Measurements from ENCODE around the gene ENPP7. TPM values are rescaled to one million over a fixed set of nuclear protein-coding genes. Genes with fewer than 3 reads are reported as not detected.

The ENPP7 gene
- total RNA-seq, 1 donor from 2014 or later: not detected

GRCh38 chr17:79786930-79787643, 56.3 kb downstream of the ENPP7 start:
- Mint-ChIP-seq H3K36me3 (ENCODE audit: low read depth, unreplicated experiment) (peaks cover 20% of the 10 kb centered on the region), H3K27me3 (ENCODE audit: unreplicated experiment) (peaks cover 9% of the 10 kb centered on the region), H3K4me1 (ENCODE audit: unreplicated experiment) (peaks cover 9% of the 10 kb centered on the region), H3K9me3 (ENCODE audit: unreplicated experiment) (no peaks in the 10 kb centered on the region), H3K27ac (ENCODE audit: unreplicated experiment) (no peak overlapping the region), H3K4me3 (ENCODE audit: unreplicated experiment) (peak overlapping the region; percentile 42)
- TF ChIP-seq CTCF (IDR thresholded peaks at IDR 0.05; ENCODE audit: unreplicated experiment): no peak
- DNase-seq (ENCODE audit: low spot score): no peak

DNA sequence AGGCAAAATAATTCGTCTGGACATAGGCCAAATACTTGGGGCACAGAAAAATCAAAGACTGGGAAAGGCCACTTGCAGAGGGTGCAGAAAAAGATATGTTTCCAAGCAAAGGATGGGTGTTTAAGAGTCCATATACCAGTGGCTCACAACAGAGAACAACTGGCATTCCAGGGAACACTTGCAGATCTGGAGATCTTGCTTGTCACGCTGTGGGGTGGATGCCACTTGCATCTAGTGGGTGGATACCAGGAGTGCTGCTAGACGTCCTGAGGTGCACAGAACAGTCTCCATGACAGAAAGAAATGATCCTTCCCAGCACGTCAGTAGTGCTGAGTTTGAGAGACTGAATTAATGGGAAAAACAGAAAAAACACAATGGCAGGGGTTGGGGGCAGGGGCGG, 57.7 kb downstream of the ENPP7 start:
- Mint-ChIP-seq H3K27me3 (ENCODE audit: unreplicated experiment) (peaks cover 9% of the 10 kb centered on the region), H3K4me3 (ENCODE audit: unreplicated experiment) (no peak overlapping the region), H3K36me3 (ENCODE audit: low read depth, unreplicated experiment) (peaks cover 10% of the 10 kb centered on the region), H3K27ac (ENCODE audit: unreplicated experiment) (no peak overlapping the region), H3K9me3 (ENCODE audit: unreplicated experiment) (no peaks in the 10 kb centered on the region), H3K4me1 (ENCODE audit: unreplicated experiment) (peaks cover 4% of the 10 kb centered on the region)
- DNase-seq (ENCODE audit: low spot score): no peak
- no peak for TF ChIP-seq CTCF (IDR thresholded peaks at IDR 0.05; ENCODE audit: unreplicated experiment)

GRCh38 chr17:79788989-79789942, 58.5 kb downstream of the ENPP7 start:
- H3K4me3 Mint-ChIP-seq (ENCODE audit: unreplicated experiment): no peak overlapping the region
- no peak overlapping the region for H3K27ac Mint-ChIP-seq (ENCODE audit: unreplicated experiment)
- no peaks in the 10 kb centered on the region for H3K9me3 Mint-ChIP-seq (ENCODE audit: unreplicated experiment)
- no peak for DNase-seq (ENCODE audit: low spot score)
- peaks cover 12% of the 10 kb centered on the region for H3K27me3 Mint-ChIP-seq (ENCODE audit: unreplicated experiment)
- peaks cover 7% of the 10 kb centered on the region for H3K36me3 Mint-ChIP-seq (ENCODE audit: low read depth, unreplicated experiment)
- no peak for TF ChIP-seq CTCF (IDR thresholded peaks at IDR 0.05; ENCODE audit: unreplicated experiment)
- peaks cover 8% of the 10 kb centered on the region for H3K4me1 Mint-ChIP-seq (ENCODE audit: unreplicated experiment)

- Mint-ChIP-seq H3K4me1 (ENCODE audit: unreplicated experiment) (peaks cover 8% of the 10 kb centered on the region), H3K9me3 (ENCODE audit: unreplicated experiment) (no peaks in the 10 kb centered on the region), H3K4me3 (ENCODE audit: unreplicated experiment) (no peak overlapping the region), H3K36me3 (ENCODE audit: low read depth, unreplicated experiment) (peaks cover 2% of the 10 kb centered on the region), H3K27ac (ENCODE audit: unreplicated experiment) (no peak overlapping the region), H3K27me3 (ENCODE audit: unreplicated experiment) (peaks cover 12% of the 10 kb centered on the region)
- DNase-seq (ENCODE audit: low spot score): peak; percentile 66
- TF ChIP-seq CTCF (IDR thresholded peaks at IDR 0.05; ENCODE audit: unreplicated experiment): peak; percentile 71
Observed at GRCh38 chr17:79789943-79790804, 59.4 kb downstream of the ENPP7 start.
